Heart left ventricle (tissue), 16 donors: Measurements from ENCODE around the gene STPG2. TPM values are rescaled to one million over a fixed set of nuclear protein-coding genes. Genes with fewer than 3 reads are reported as not detected.

Experiments
- ATAC-seq, 4 donors: fragments of 200-7000 bp; cut with Tn5 transposase; one replicate each; pipeline ENCODE4 v1.9.1; 2020 to 2022; ENCODE audit warnings: moderate library complexity in 4 of 4, mild to moderate bottlenecking in 3 of 4, moderate number of reproducible peaks in 1 of 4
- DNase-seq, 5 donors: peaks; one replicate each; pipeline ENCODE4 v3.0.0-alpha.2; 2020
- H3K27ac ChIP-seq, 12 donors: fragments of 200-600 bp; sonication (generic) in 4 of 12; one replicate each; pipeline versions ENCODE4 v1.5.0 to v1.8.0; 2016 to 2022; ENCODE audit warnings: mild to moderate bottlenecking in 2 of 12
- H3K27me3 ChIP-seq, 9 donors: fragments of 200-600 bp; sonication (generic) in 2 of 9; one replicate each; pipeline versions ENCODE4 v1.5.1 to v1.8.0; 2016 to 2022; ENCODE audit warnings: mild to moderate bottlenecking in 3 of 9
- H3K36me3 ChIP-seq, 9 donors: fragments of 200-600 bp; sonication (generic) in 2 of 9; one replicate each; pipeline versions ENCODE4 v1.5.0 to v1.8.0; 2018 to 2022; ENCODE audit warnings: mild to moderate bottlenecking in 2 of 9
- H3K4me1 ChIP-seq, 12 donors: fragments of 200-600 bp; sonication (generic) in 4 of 12; one replicate each; pipeline versions ENCODE4 v1.5.0 to v1.8.0; 2016 to 2022; ENCODE audit warnings: mild to moderate bottlenecking in 3 of 12
- H3K4me3 ChIP-seq, 12 donors: fragments of 200-600 bp; sonication (generic) in 4 of 12; one replicate each; pipeline versions ENCODE4 v1.5.0 to v1.8.0; 2017 to 2022; ENCODE audit warnings: mild to moderate bottlenecking in 9 of 12, moderate library complexity in 4 of 12
- H3K9me3 ChIP-seq, 12 donors: fragments of 200-600 bp; sonication (generic) in 4 of 12; one replicate each; pipeline versions ENCODE4 v1.5.0 to v1.8.0; 2016 to 2022; ENCODE audit warnings: mild to moderate bottlenecking in 1 of 12
- CTCF ChIP-seq, 12 donors: fragments of 200-600 bp; sonication (generic) in 4 of 12; IDR thresholded peaks; one replicate each; pipeline versions ENCODE4 v1.5.0 to v1.8.0; 2018 to 2022; ENCODE audit warnings: antibody characterized with exemption in 12 of 12, mild to moderate bottlenecking in 5 of 12
- POLR2A ChIP-seq, 2 donors: fragments of 450-650 bp; IDR thresholded peaks; one replicate each; pipeline ENCODE4 v1.6.1; 2017; ENCODE audit warnings: antibody characterized with exemption in 2 of 2, mild to moderate bottlenecking in 2 of 2, moderate library complexity in 2 of 2
- whole genome bisulfite sequencing, 4 donors: extraction: QIAGEN DNeasy Blood & Tissue Kit in 2 of 4; methylation state at CpG; one replicate each; pipeline versions ENCODE4 v1.1.5 to v1.1.7; 2013 to 2018; 5-methylcytosine and 5-hydroxymethylcytosine counted together
- intact Hi-C, 10 donors: fragments of 100-400 bp; cut with DNase I; formaldehyde crosslinking; loops; one replicate each; pipeline versions ENCODE4 v1.11.1 to v1.14.2; 2022
- polyA plus RNA-seq, 2 donors: library from polyadenylated mRNA; stranded (reverse); fragments of 200-250 nt; gene quantifications; one replicate each; pipeline ENCODE4 v1.2.3, GENCODE V29; 2013
- total RNA-seq, 9 donors: library from RNA; depleted of rRNA in 2 of 9; stranded (reverse); fragments of >200 nt in 2 of 9; fragmentation: NEBNext Ultra II Directional in 3 of 9; extraction: Animal tissue kit (Norgen Biotek cat#: 25700) in 3 of 9; gene quantifications; one replicate each; pipeline versions ENCODE4 v1.1.0 to v1.2.4, GENCODE V29; 2016 to 2023
- donor health status: ischemic (EF 13 %, LVEDD 7.1; RV severe dilation, severe dysfunction).
- donor health status: healthy with polysubstance abuse.
- donor health status: DM: no; HTN: yes; CAD: no.
- donor health status: DM: no; HTN: no; CAD: no.
- donor health status: ischemic (EF 25% LVEDD 6.9; RV normal size, moderate dysfunction).
- donor health status: ischemic (EF 25% LVEDD 5.7; RV mildly dilated, moderate dysfunction).
- donor health status: healthy.
- donor health status: DM: yes; HTN: yes; CAD: no.
- donor health status: ischemic (EF 35%, LVEDD 5.7; RV mildly dilated, moderate dysfunction).
- donor health status: nonischemic (EF 11% LVEDD 7.7; RV severe dilation, severe dysfunction).
- donor health status: DM: yes; HTN: yes; CAD: no.
- donor health status: PGD.
- donor health status: ischemic (EF 29% LVEDD 5.4; RV normal size, mild dysfunction).
- donor health status: nonischemic (EF 23%, LVEDD 6.1; RV moderate dilation, normal function).

The STPG2 gene
- total and polyA plus RNA-seq, 11 donors, result 0.16 to 0.71 (median 0.32) TPM; not detected in 4

GRCh38 chr4:97987019-97987648, 156.1 kb downstream of the STPG2 start:
- intact Hi-C loops, result no loop called here
- Histone ChIP-seq H3K4me3 (no peak overlapping the region), H3K27ac (no peak overlapping the region), H3K4me1 (no peaks in the 10 kb centered on the region), H3K27me3 (no peaks in the 10 kb centered on the region), H3K36me3 (no peaks in the 10 kb centered on the region), H3K9me3 (peaks cover 0 to 5% (median 0%) of the 10 kb centered on the region in 12 donors)
- no peak for DNase-seq
- TF ChIP-seq POLR2A (IDR thresholded peaks at IDR 0.05) (no peak), CTCF (IDR thresholded peaks at IDR 0.05) (peak in 4 of 12 donors; percentile 17 to 45 (median 32))
- 34 to 41% (median 37%) methylated on average over 2 of the region's 2 CpGs for WGBS, 4 donors
- ATAC-seq, result no peak

GRCh38 chr4:97984545-97985131, 158.6 kb downstream of the STPG2 start:
- H3K9me3 ChIP-seq, result no peaks in the 10 kb centered on the region
- H3K4me3 ChIP-seq, result no peak overlapping the region
- no peaks in the 10 kb centered on the region for H3K36me3 ChIP-seq
- TF ChIP-seq POLR2A (IDR thresholded peaks at IDR 0.05) (no peak), CTCF (IDR thresholded peaks at IDR 0.05) (peak in 1 of 12 donors; percentile 13)
- H3K27ac ChIP-seq, result no peak overlapping the region
- 64 to 73% (median 66%) methylated on average over 5 of the region's 5 CpGs for WGBS, 4 donors
- no peaks in the 10 kb centered on the region for H3K4me1 ChIP-seq
- DNase-seq (no peak), ATAC-seq (no peak)
- H3K27me3 ChIP-seq, result no peaks in the 10 kb centered on the region
- intact Hi-C loops, result no loop called here

- Histone ChIP-seq H3K9me3 (peaks cover 0 to 5% (median 0%) of the 10 kb centered on the region in 12 donors), H3K27me3 (no peaks in the 10 kb centered on the region), H3K36me3 (no peaks in the 10 kb centered on the region), H3K4me1 (no peaks in the 10 kb centered on the region), H3K4me3 (no peak overlapping the region), H3K27ac (no peak overlapping the region)
- TF ChIP-seq POLR2A (IDR thresholded peaks at IDR 0.05), result no peak
- TF ChIP-seq CTCF (IDR thresholded peaks at IDR 0.05), result no peak
- DNase-seq, result no peak
- intact Hi-C loops, result no loop called here
- no peak for ATAC-seq
- 81 to 91% (median 85%) methylated on average over 2 of the region's 2 CpGs for WGBS, 4 donors
Measured at GRCh38 chr4:97978791-97979488, 164.3 kb downstream of the STPG2 start.

GRCh38 chr4:97953171-97953941, 189.9 kb downstream of the STPG2 start:
- H3K4me1 ChIP-seq, result no peaks in the 10 kb centered on the region
- no peak for ATAC-seq
- 47 to 68% (median 54%) methylated on average over 2 of the region's 2 CpGs for WGBS, 4 donors
- H3K27ac ChIP-seq, result no peak overlapping the region
- TF ChIP-seq CTCF (IDR thresholded peaks at IDR 0.05) (no peak), POLR2A (IDR thresholded peaks at IDR 0.05) (no peak)
- H3K4me3 ChIP-seq, result no peak overlapping the region
- DNase-seq, result no peak
- H3K27me3 ChIP-seq, result no peaks in the 10 kb centered on the region
- intact Hi-C loops, result no loop called here
- peaks cover 0 to 13% (median 0%) of the 10 kb centered on the region in 12 donors for H3K9me3 ChIP-seq
- H3K36me3 ChIP-seq, result no peaks in the 10 kb centered on the region
